H1 (cell line): ENCODE measurements around the gene THBS3. TPM values are rescaled to one million over a fixed set of nuclear protein-coding genes. Genes with fewer than 3 reads are reported as not detected.

Experiments used
- ASH2L ChIP-seq: fragments of 200-600, 300-600 bp; sonication (generic); IDR thresholded peaks from one replicate; pipeline ENCODE4 v1.7.1; 2017; ENCODE audit warnings: low read length
- ATF2 ChIP-seq: IDR thresholded peaks from 2 replicates; pipeline ENCODE4 v1.6.1; 2012; ENCODE audit warnings: low read length, inconsistent platforms
- CBX5 ChIP-seq: fragments of 300-800, 300-1000 bp; sonication (generic); IDR thresholded peaks from 2 replicates; pipeline ENCODE4 v1.7.1; 2016; ENCODE audit warnings: antibody characterized with exemption, low read length, low read depth
- CBX8 ChIP-seq: fragments of 300-800, 300-1000 bp; sonication (generic); IDR thresholded peaks from 2 replicates; pipeline ENCODE4 v1.7.1; 2016; ENCODE audit warnings: low read depth, low read length, borderline replicate concordance
- CEBPB ChIP-seq: IDR thresholded peaks from 2 replicates; pipeline ENCODE4 v1.6.1; 2012; ENCODE audit warnings: low read depth, low read length
- CREB1 ChIP-seq: IDR thresholded peaks from 2 replicates; pipeline ENCODE4 v1.6.1; 2012; ENCODE audit warnings: inconsistent platforms
- EZH2 ChIP-seq: fragments of 200-600 bp; sonication (generic); IDR thresholded peaks from 2 replicates; pipeline ENCODE4 v1.7.1; 2012; ENCODE audit warnings: low read depth, mild to moderate bottlenecking, moderate library complexity, low read length, inconsistent platforms; ENCODE audit not compliant: severe bottlenecking
- FOSL1 ChIP-seq: IDR thresholded peaks from 2 replicates; pipeline ENCODE4 v1.6.1; 2011; ENCODE audit warnings: mild to moderate bottlenecking, low read depth, low read length, moderate library complexity; ENCODE audit not compliant: insufficient read depth
- GABPA ChIP-seq: IDR thresholded peaks from 2 replicates; pipeline ENCODE4 v1.6.1; 2011; ENCODE audit warnings: mild to moderate bottlenecking, low read length, moderate library complexity, borderline replicate concordance; ENCODE audit not compliant: insufficient read depth
- HDAC2 ChIP-seq, 2 experiments: fragments of 300-600 bp in 1 of 2; sonication (generic) in 1 of 2; IDR thresholded peaks; 2 replicates each; pipeline ENCODE4 v1.6.1; 2011 to 2012; ENCODE audit warnings: low read depth in 2 of 2, low read length in 2 of 2, mild to moderate bottlenecking in 2 of 2, moderate library complexity in 2 of 2, borderline replicate concordance in 1 of 2, inconsistent platforms in 1 of 2
- JUND ChIP-seq: IDR thresholded peaks from 2 replicates; pipeline ENCODE4 v1.6.1; 2011; ENCODE audit warnings: mild to moderate bottlenecking, improper control_type of control experiment, low read length
- KDM1A ChIP-seq: fragments of 200-600, 300-600 bp; sonication (generic); IDR thresholded peaks from 2 replicates; pipeline ENCODE4 v1.7.1; 2016; ENCODE audit warnings: mild to moderate bottlenecking, low read length, borderline replicate concordance
- NANOG ChIP-seq: IDR thresholded peaks from 2 replicates; pipeline ENCODE4 v1.6.1; 2011; ENCODE audit warnings: low read length, low read depth, mild to moderate bottlenecking, inconsistent platforms; ENCODE audit not compliant: insufficient read depth, poor library complexity, severe bottlenecking
- RBBP5 ChIP-seq: IDR thresholded peaks from 2 replicates; pipeline ENCODE4 v1.7.1; 2012; ENCODE audit warnings: low read depth, mild to moderate bottlenecking, inconsistent platforms, low read length, moderate library complexity, borderline replicate concordance
- RXRA ChIP-seq: IDR thresholded peaks from 2 replicates; pipeline ENCODE4 v1.6.1; 2011; ENCODE audit warnings: low read depth, mild to moderate bottlenecking, low read length, moderate library complexity; ENCODE audit not compliant: insufficient read depth
- SIN3A ChIP-seq, 2 experiments: IDR thresholded peaks in 1 of 2; conservative IDR thresholded peaks in 1 of 2; 2 replicates each; pipeline ENCODE4 v1.6.1; 2011 to 2012; ENCODE audit warnings: low read length in 2 of 2, improper control_type of control experiment in 1 of 2, low read depth in 1 of 2, mild to moderate bottlenecking in 1 of 2
- SIRT6 ChIP-seq: IDR thresholded peaks from one replicate; pipeline ENCODE4 v1.7.1; 2012; ENCODE audit warnings: low read length, inconsistent platforms
- SP1 ChIP-seq: IDR thresholded peaks from 2 replicates; pipeline ENCODE4 v1.6.1; 2011; ENCODE audit warnings: low read depth, low read length
- SP4 ChIP-seq: IDR thresholded peaks from 2 replicates; pipeline ENCODE4 v1.6.1; 2012; ENCODE audit warnings: low read length, inconsistent platforms
- SRF ChIP-seq: IDR thresholded peaks from 2 replicates; pipeline ENCODE4 v1.6.1; 2011; ENCODE audit warnings: mild to moderate bottlenecking, low read depth, low read length, moderate library complexity
- TCF12 ChIP-seq: IDR thresholded peaks from 2 replicates; pipeline ENCODE4 v1.6.1; 2011; ENCODE audit warnings: low read depth, mild to moderate bottlenecking, low read length
- TEAD4 ChIP-seq: IDR thresholded peaks from 2 replicates; pipeline ENCODE4 v1.6.1; 2012; ENCODE audit warnings: low read depth, low read length, inconsistent platforms, mixed read lengths
- polyA plus RNA-seq, 7 experiments: library from polyadenylated mRNA; depleted of rRNA in 3 of 7; stranded (reverse) in 5 of 7; unstranded in 2 of 7; fragments of >200 nt in 5 of 7; fragments of 200-250 nt in 2 of 7; gene quantifications; 1 replicate in 5 of 7; 2 replicates in 1 of 7; 4 replicates in 1 of 7; pipeline versions ENCODE4 v1.2.1 to v1.2.3, GENCODE V29; 2011 to 2013; ENCODE audit warnings: missing spikeins in 2 of 7, mixed read lengths in 2 of 7
- total RNA-seq: library from RNA; stranded (reverse); fragmentation: NEBNext Ultra II Directional; extraction: Animal tissue kit (Norgen Biotek cat#: 25700); gene quantifications from 2 replicates; pipeline ENCODE4 v1.2.1, GENCODE V29; 2021

The THBS3 gene
- total and polyA plus RNA-seq, 2 of the 8 experiments (the other 6 are each of a cell fraction or from before 2014, with no cell fraction given) = 3.0 to 3.5 TPM

GRCh38 chr1:155227261-155228095, 19.8 kb upstream of the THBS3 start (continued):
- TF ChIP-seq SRF = 0 out of 2 replicates have a peak, but pooled peaks have one; percentile 22
- TF ChIP-seq EZH2 = no peak
- 0 out of 2 replicates have a peak, but pooled peaks have one; percentile 19 for TF ChIP-seq RBBP5
- no peak for TF ChIP-seq CBX5
- peak; percentile 97 for TF ChIP-seq SP1
- TF ChIP-seq NANOG = no peak
- TF ChIP-seq TCF12 = no peak
- peak; percentile 12; the same call in 1 of the 2 replicates for TF ChIP-seq SP4
- TF ChIP-seq KDM1A = no peak
- TF ChIP-seq HDAC2 (IDR thresholded peaks at IDR 0.05; ENCODE audit: borderline replicate concordance in 1 of 2, low read depth in 2 of 2, low read length in 2 of 2) = 0 out of 4 replicates have a peak, but pooled peaks of 1 of the 2 experiments have one; percentile 70
- TF ChIP-seq SIRT6 = no peak
- no peak; the same call in 1 of the 2 replicates for TF ChIP-seq CEBPB
- TF ChIP-seq SIN3A (conservative IDR thresholded peaks at IDR 0.05 in 1 of 2, IDR thresholded peaks at IDR 0.05 in 1 of 2; ENCODE audit: low read depth in 1 of 2, low read length in 2 of 2) = peak in 1 of 2 experiments; percentile 44; a peak in 1 of 4 replicates
- TF ChIP-seq CBX8 = no peak
- TF ChIP-seq CREB1 = peak; percentile 42
- 0 out of 2 replicates have a peak, but pooled peaks have one; percentile 58 for TF ChIP-seq ATF2
- TF ChIP-seq RXRA = no peak
- peak; percentile 12; the same call in 1 of the 2 replicates for TF ChIP-seq JUND
- no peak for TF ChIP-seq GABPA
- TF ChIP-seq ASH2L = peak; percentile 12
- no peak for TF ChIP-seq TEAD4
- no peak for TF ChIP-seq FOSL1
